Naive thymus-derived CD4-positive, alpha-beta T cell (primary cell): Measurements from ENCODE around the gene TLX3. TPM values are rescaled to one million over a fixed set of nuclear protein-coding genes. Genes with fewer than 3 reads are reported as not detected.

Experiments used
- ATAC-seq: fragments of 150-1000 bp; cut with Tn5 transposase; 2 replicates; pipeline ENCODE4 v1.10.0; 2021; ENCODE audit warnings: mild to moderate bottlenecking, moderate library complexity
- CTCF ChIA-PET: fragments of 350-600 bp; sonication (Branson Sonifier 250); formaldehyde crosslinking; loops from one replicate; lab custom pipeline; 2021; ENCODE audit warnings: antibody characterized with exemption; lab: Charles Lee
- POLR2A ChIA-PET: fragments of 350-600 bp; sonication (Branson Sonifier 250); formaldehyde crosslinking; loops from one replicate; lab custom pipeline; 2021; ENCODE audit warnings: antibody characterized with exemption, inconsistent platforms; lab: Charles Lee
- DNase-seq, 9 donors: peaks; one replicate each; pipeline versions ENCODE4 v3.0.0 to v3.0.0-alpha.2; 2020 to 2022; ENCODE audit warnings: mixed read lengths in 1 of 9
- H3K27ac ChIP-seq: one replicate; pipeline ENCODE4 v1.7.0; 2013; ENCODE audit warnings: mild to moderate bottlenecking, low read depth, low read length, moderate library complexity
- H3K27me3 ChIP-seq, 2 donors: one replicate each; pipeline ENCODE4 v1.7.0; 2013; ENCODE audit warnings: low read length in 2 of 2, mild to moderate bottlenecking in 2 of 2, moderate library complexity in 2 of 2; ENCODE audit not compliant: control insufficient read depth in 2 of 2, insufficient read depth in 2 of 2
- H3K36me3 ChIP-seq, 3 experiments: 1 replicate in 2 of 3; 2 replicates in 1 of 3; pipeline ENCODE4 v1.7.0; 2013; ENCODE audit warnings: low read length in 3 of 3, mild to moderate bottlenecking in 3 of 3, moderate library complexity in 1 of 3; ENCODE audit not compliant: insufficient read depth in 3 of 3, control insufficient read depth in 2 of 3
- H3K4me1 ChIP-seq, 2 donors: one replicate each; pipeline ENCODE4 v1.7.0; 2013; ENCODE audit warnings: low read length in 2 of 2, mild to moderate bottlenecking in 2 of 2, moderate library complexity in 1 of 2; ENCODE audit not compliant: control insufficient read depth in 2 of 2, insufficient read depth in 2 of 2
- H3K4me3 ChIP-seq: 2 replicates; pipeline ENCODE4 v1.7.0; 2013; ENCODE audit warnings: mild to moderate bottlenecking, low read length
- H3K9me3 ChIP-seq, 3 experiments: 1 replicate in 2 of 3; 2 replicates in 1 of 3; pipeline ENCODE4 v1.7.0; 2013; ENCODE audit warnings: low read length in 3 of 3; ENCODE audit not compliant: control insufficient read depth in 2 of 3
- H3K27ac Mint-ChIP-seq, 9 donors: one replicate each; pipeline ENCODE4 v1.8.0; 2020 to 2022; ENCODE audit warnings: mixed read lengths in 9 of 9, mild to moderate bottlenecking in 8 of 9, moderate library complexity in 5 of 9, inconsistent platforms in 2 of 9
- H3K27me3 Mint-ChIP-seq, 5 donors: one replicate each; pipeline ENCODE4 v1.8.0; 2021 to 2022; ENCODE audit warnings: mixed read lengths in 5 of 5, mild to moderate bottlenecking in 1 of 5
- H3K36me3 Mint-ChIP-seq, 5 donors: one replicate each; pipeline ENCODE4 v1.8.0; 2020 to 2022; ENCODE audit warnings: mixed read lengths in 5 of 5, mild to moderate bottlenecking in 3 of 5, inconsistent platforms in 1 of 5
- H3K4me1 Mint-ChIP-seq, 7 donors: one replicate each; pipeline ENCODE4 v1.8.0; 2020 to 2022; ENCODE audit warnings: mixed read lengths in 7 of 7, mild to moderate bottlenecking in 3 of 7, inconsistent platforms in 1 of 7
- H3K4me3 Mint-ChIP-seq, 10 donors: one replicate each; pipeline ENCODE4 v1.8.0; 2020 to 2022; ENCODE audit warnings: mild to moderate bottlenecking in 10 of 10, mixed read lengths in 10 of 10, moderate library complexity in 6 of 10, inconsistent platforms in 2 of 10
- H3K9me3 Mint-ChIP-seq, 11 donors: one replicate each; pipeline ENCODE4 v1.8.0; 2020 to 2022; ENCODE audit warnings: mixed read lengths in 11 of 11, mild to moderate bottlenecking in 4 of 11, inconsistent platforms in 1 of 11, moderate library complexity in 1 of 11
- intact Hi-C, 2 donors: fragments of 100-400 bp; cut with micrococcal nuclease; formaldehyde crosslinking; loops; one replicate each; pipeline ENCODE4 v1.15.1; 2023
- polyA plus RNA-seq, 2 donors: library from polyadenylated mRNA; unstranded; fragments of 300-500 nt; fragmentation: Illumina TruSeq; gene quantifications; one replicate each; pipeline ENCODE4 v1.2.3, GENCODE V29; 2021
- total RNA-seq, 6 experiments: library from RNA in 5 of 6; stranded (reverse) in 5 of 6; gene quantifications; 1 replicate in 5 of 6; 2 replicates in 1 of 6; pipeline ENCODE4 v1.2.3 and lab custom pipeline; 2021 to 2026

Gene TLX3
- total and polyA plus RNA-seq, 7 experiments from 2014 or later, result not detected

- DNase-seq (no peak), ATAC-seq (no peak)
- no peaks in the 10 kb centered on the region for H3K27me3 ChIP-seq
- no peaks in the 10 kb centered on the region for H3K9me3 ChIP-seq
- H3K4me3 ChIP-seq, result no peak overlapping the region
- H3K27me3 Mint-ChIP-seq, result peaks cover 0 to 22% (median 9%) of the 10 kb centered on the region in 5 donors
- ChIA-PET POLR2A (no interaction called here), CTCF (no interaction called here)
- peaks cover 0 to 3% of the 10 kb centered on the region in 2 donors for H3K4me1 ChIP-seq
- no peaks in the 10 kb centered on the region for H3K36me3 ChIP-seq
- H3K27ac ChIP-seq, result no peak overlapping the region
- intact Hi-C loops, result no loop called here
- peaks cover 2 to 4% (median 3%) of the 10 kb centered on the region in 7 donors for H3K4me1 Mint-ChIP-seq
- H3K4me3 Mint-ChIP-seq, result no peak overlapping the region
- peaks cover 0 to 7% (median 0%) of the 10 kb centered on the region in 11 donors for H3K9me3 Mint-ChIP-seq
- no peaks in the 10 kb centered on the region for H3K36me3 Mint-ChIP-seq
- no peak overlapping the region for H3K27ac Mint-ChIP-seq
Observed at GRCh38 chr5:171269717-171270116, 39.3 kb upstream of the TLX3 start.

GRCh38 chr5:171270136-171270535 lies 38.9 kb upstream of the TLX3 start:
- ATAC-seq (no peak), DNase-seq (no peak)
- Histone ChIP-seq H3K27me3 (no peaks in the 10 kb centered on the region), H3K9me3 (no peaks in the 10 kb centered on the region), H3K4me1 (no peaks in the 10 kb centered on the region), H3K27ac (no peak overlapping the region), H3K4me3 (no peak overlapping the region), H3K36me3 (no peaks in the 10 kb centered on the region)
- H3K4me3 Mint-ChIP-seq, result no peak overlapping the region
- ChIA-PET CTCF (no interaction called here), POLR2A (no interaction called here)
- intact Hi-C loops, result no loop called here
- no peaks in the 10 kb centered on the region for H3K4me1 Mint-ChIP-seq
- peaks cover 0 to 25% (median 9%) of the 10 kb centered on the region in 5 donors for H3K27me3 Mint-ChIP-seq
- peaks cover 0 to 7% (median 0%) of the 10 kb centered on the region in 11 donors for H3K9me3 Mint-ChIP-seq
- no peaks in the 10 kb centered on the region for H3K36me3 Mint-ChIP-seq
- H3K27ac Mint-ChIP-seq, result no peak overlapping the region

- H3K27me3 ChIP-seq, result no peaks in the 10 kb centered on the region
- no peak overlapping the region for H3K27ac ChIP-seq
- H3K36me3 ChIP-seq, result no peaks in the 10 kb centered on the region
- H3K9me3 Mint-ChIP-seq, result peaks cover 0 to 7% (median 0%) of the 10 kb centered on the region in 11 donors
- H3K4me1 Mint-ChIP-seq, result no peaks in the 10 kb centered on the region
- H3K27ac Mint-ChIP-seq, result no peak overlapping the region
- peaks cover 0 to 26% (median 9%) of the 10 kb centered on the region in 5 donors for H3K27me3 Mint-ChIP-seq
- intact Hi-C loops, result loop anchor here in 1 of 2 donors (2.0 kb wide), 1 partner anchor 635 kb away; no protein-coding TSS in a partner anchor
- no peaks in the 10 kb centered on the region for H3K4me1 ChIP-seq
- no peak overlapping the region for H3K4me3 Mint-ChIP-seq
- no peaks in the 10 kb centered on the region for H3K9me3 ChIP-seq
- no peak overlapping the region for H3K4me3 ChIP-seq
- no peak for ATAC-seq
- DNase-seq, result no peak
- ChIA-PET CTCF (no interaction called here), POLR2A (no interaction called here)
- H3K36me3 Mint-ChIP-seq, result no peaks in the 10 kb centered on the region
Observed at GRCh38 chr5:171271798-171272197, 37.2 kb upstream of the TLX3 start.

- DNase-seq, result no peak
- ChIA-PET CTCF (interaction anchor here (0.7 kb wide), 1 partner anchor 820 kb away, joined by 3 read pairs; no protein-coding TSS in a partner anchor), POLR2A (no interaction called here)
- peaks cover 0 to 7% (median 0%) of the 10 kb centered on the region in 11 donors for H3K9me3 Mint-ChIP-seq
- Histone ChIP-seq H3K9me3 (no peaks in the 10 kb centered on the region), H3K27me3 (no peaks in the 10 kb centered on the region), H3K36me3 (no peaks in the 10 kb centered on the region), H3K4me3 (no peak overlapping the region), H3K4me1 (no peaks in the 10 kb centered on the region), H3K27ac (no peak overlapping the region)
- H3K27me3 Mint-ChIP-seq, result peaks cover 0 to 26% (median 9%) of the 10 kb centered on the region in 5 donors
- no peaks in the 10 kb centered on the region for H3K36me3 Mint-ChIP-seq
- no peak overlapping the region for H3K27ac Mint-ChIP-seq
- H3K4me1 Mint-ChIP-seq, result no peaks in the 10 kb centered on the region
- no peak overlapping the region for H3K4me3 Mint-ChIP-seq
- ATAC-seq, result no peak
- intact Hi-C loops, result loop anchor here in 1 of 2 donors (2.0 kb wide), 1 partner anchor 634 kb away; no protein-coding TSS in a partner anchor
Observed at GRCh38 chr5:171272996-171273970, 35.8 kb upstream of the TLX3 start.

GRCh38 chr5:171275841-171276544 lies 33.1 kb upstream of the TLX3 start:
- ATAC-seq, result no peak

GRCh38 chr5:171283753-171284152 lies 25.3 kb upstream of the TLX3 start:
- ChIA-PET POLR2A (no interaction called here), CTCF (no interaction called here)
- Histone ChIP-seq H3K9me3 (no peaks in the 10 kb centered on the region), H3K36me3 (no peaks in the 10 kb centered on the region), H3K4me1 (no peaks in the 10 kb centered on the region), H3K27ac (no peak overlapping the region), H3K27me3 (no peaks in the 10 kb centered on the region), H3K4me3 (no peak overlapping the region)
- Mint-ChIP-seq H3K27me3 (peaks cover 20 to 39% (median 31%) of the 10 kb centered on the region in 5 donors), H3K4me1 (peaks cover 0 to 1% (median 0%) of the 10 kb centered on the region in 7 donors), H3K27ac (no peak overlapping the region), H3K9me3 (no peaks in the 10 kb centered on the region), H3K4me3 (no peak overlapping the region), H3K36me3 (no peaks in the 10 kb centered on the region)
- DNase-seq (no peak), ATAC-seq (no peak)
- intact Hi-C loops, result no loop called here

More at GRCh38 chr5:171275841-171276544, 33.1 kb upstream of the TLX3 start:
- no peak overlapping the region for H3K27ac Mint-ChIP-seq
- no peak overlapping the region for H3K4me3 Mint-ChIP-seq
- intact Hi-C loops, result no loop called here
- Histone ChIP-seq H3K36me3 (no peaks in the 10 kb centered on the region), H3K9me3 (no peaks in the 10 kb centered on the region), H3K4me1 (no peaks in the 10 kb centered on the region), H3K4me3 (no peak overlapping the region), H3K27ac (no peak overlapping the region), H3K27me3 (no peaks in the 10 kb centered on the region)
- POLR2A ChIA-PET, result no interaction called here
- H3K36me3 Mint-ChIP-seq, result no peaks in the 10 kb centered on the region
- H3K27me3 Mint-ChIP-seq, result peaks cover 0 to 33% (median 14%) of the 10 kb centered on the region in 5 donors
- DNase-seq, result no peak
- CTCF ChIA-PET, result no interaction called here
- H3K4me1 Mint-ChIP-seq, result no peaks in the 10 kb centered on the region
- peaks cover 0 to 7% (median 0%) of the 10 kb centered on the region in 11 donors for H3K9me3 Mint-ChIP-seq
